A549 treated with dexamethasone at 1 μM for 4 hours (cell line): ENCODE data around the gene SETDB2. TPM values are rescaled to one million over a fixed set of nuclear protein-coding genes. Genes with fewer than 3 reads are reported as not detected.

Experiments used
- total RNA-seq: library from RNA; stranded (reverse); fragments of 200-300 nt; extraction: Qiagen RNA extraction; gene quantifications from 5 replicates; pipeline ENCODE4 v1.2.3, GENCODE V29; 2022

Gene SETDB2, protein sequence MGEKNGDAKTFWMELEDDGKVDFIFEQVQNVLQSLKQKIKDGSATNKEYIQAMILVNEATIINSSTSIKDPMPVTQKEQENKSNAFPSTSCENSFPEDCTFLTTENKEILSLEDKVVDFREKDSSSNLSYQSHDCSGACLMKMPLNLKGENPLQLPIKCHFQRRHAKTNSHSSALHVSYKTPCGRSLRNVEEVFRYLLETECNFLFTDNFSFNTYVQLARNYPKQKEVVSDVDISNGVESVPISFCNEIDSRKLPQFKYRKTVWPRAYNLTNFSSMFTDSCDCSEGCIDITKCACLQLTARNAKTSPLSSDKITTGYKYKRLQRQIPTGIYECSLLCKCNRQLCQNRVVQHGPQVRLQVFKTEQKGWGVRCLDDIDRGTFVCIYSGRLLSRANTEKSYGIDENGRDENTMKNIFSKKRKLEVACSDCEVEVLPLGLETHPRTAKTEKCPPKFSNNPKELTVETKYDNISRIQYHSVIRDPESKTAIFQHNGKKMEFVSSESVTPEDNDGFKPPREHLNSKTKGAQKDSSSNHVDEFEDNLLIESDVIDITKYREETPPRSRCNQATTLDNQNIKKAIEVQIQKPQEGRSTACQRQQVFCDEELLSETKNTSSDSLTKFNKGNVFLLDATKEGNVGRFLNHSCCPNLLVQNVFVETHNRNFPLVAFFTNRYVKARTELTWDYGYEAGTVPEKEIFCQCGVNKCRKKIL
- 1.4 to 2.4 TPM (median 2.1 TPM) in 5 replicates for total RNA-seq

DNA sequence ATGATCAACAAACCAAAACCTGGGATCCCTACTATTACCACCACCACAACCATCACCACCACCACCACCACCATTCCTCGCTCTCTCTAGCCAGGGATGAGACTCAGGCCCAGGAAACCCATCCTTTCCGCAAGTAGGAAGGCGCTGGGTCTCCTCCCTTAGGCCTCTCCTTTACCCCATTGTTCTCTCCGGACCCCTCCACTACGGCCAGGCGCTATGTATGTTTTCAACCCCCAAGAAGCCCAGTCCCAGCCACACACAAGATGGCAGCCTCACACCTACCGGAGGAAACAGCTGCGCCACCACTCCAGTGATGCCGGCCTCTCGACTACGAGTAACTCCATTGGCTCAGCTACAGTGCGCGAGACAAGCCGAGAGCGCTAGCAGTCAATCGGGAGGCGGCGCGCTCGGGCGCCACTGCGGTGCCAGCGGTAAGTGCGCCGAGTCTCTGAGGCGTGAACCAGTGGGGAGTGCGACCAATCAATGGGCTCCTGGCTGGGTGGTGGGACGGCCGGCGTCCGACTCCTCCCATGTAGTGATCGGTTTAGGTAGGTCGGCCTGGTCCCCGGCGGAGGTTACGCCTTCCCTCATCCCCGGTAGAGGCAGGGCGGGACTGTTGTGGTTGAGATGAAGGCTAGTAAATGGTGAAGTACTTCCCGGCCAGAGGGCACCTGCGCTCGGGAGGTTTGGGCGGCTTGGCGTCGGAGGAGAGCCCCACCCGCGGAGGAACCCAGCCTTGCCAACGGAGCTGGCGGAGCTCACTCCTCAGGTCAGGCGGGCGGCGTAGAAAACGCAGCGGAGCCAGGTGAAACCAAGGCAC is at the start of gene SETDB2, which contains the start of gene CAB39L:
TSS of gene SETDB2 (plus strand) at position 571 of the 820 bp plus-strand sequence. CDS start 7,620 bp downstream, outside the sequence.
TSS of gene CAB39L (minus strand) at position 361 of the 820 bp plus-strand sequence. CDS start 61,154 bp downstream, outside the sequence.

DNA sequence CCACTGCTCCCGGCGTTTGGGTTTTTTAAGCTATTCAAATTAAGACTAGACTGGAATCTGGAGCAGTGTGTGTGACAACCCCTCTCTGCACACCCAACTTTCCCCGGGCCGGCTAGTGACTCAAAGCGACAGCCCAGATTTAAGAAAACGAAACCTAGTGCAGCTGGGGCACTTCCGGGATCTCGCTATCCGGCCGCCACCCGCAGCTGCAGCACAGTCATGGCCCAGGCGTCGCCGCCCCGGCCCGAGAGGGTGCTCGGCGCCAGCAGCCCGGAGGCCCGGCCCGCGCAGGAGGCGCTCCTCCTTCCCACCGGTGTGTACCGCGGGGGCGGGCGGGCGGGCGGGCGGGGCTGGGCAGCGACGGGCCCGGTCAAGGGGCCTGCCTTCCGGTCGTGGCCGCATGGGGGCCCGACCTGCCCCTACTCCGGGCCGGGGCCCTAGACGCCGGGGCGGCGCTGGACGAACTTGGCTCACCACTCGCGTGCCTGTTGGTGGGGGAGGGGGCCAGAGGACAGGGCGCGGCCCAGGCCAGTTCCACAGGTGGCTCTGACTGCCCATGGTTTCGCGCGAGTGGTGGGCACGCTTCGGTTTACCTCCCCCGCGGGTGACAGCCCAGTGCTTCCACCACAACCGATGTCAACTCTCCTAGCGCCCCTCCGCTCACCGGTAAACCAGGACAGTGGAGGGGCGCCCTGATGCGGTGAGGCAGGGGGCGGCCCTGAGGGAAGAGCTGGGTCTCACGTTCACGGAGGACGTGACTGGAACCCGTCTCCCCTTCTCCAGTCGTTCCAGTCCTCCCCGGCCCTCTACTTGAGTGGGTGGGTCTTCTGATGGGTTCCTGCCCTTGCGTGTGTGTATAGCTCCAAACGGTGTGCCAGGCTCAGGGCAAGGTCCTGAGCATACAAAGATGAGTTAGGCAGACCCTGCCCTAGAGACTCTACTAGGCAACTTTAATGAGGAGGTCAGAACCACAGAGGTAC is 52.0 kb downstream of the SETDB2 start, which contains the start of gene PHF11:
TSS of gene PHF11 (plus strand) at position 171 of the 980 bp plus-strand sequence. CDS start at position 220, 49 bp downstream.

Other genes with a start within 250 kb of the SETDB2 start
- 0.28 to 0.71 TPM (median 0.41 TPM) in 5 replicates for gene MLNR, start 223.9 kb upstream of the SETDB2 start, total RNA-seq
- 6.6 to 9.7 TPM (median 7.4 TPM) in 5 replicates for gene CDADC1, start 196.3 kb upstream of the SETDB2 start, total RNA-seq
- 1.6 to 2.0 TPM (median 2.0 TPM) in 5 replicates for gene CAB39L, start 210 bp upstream of the SETDB2 start, total RNA-seq
- 5.7 to 7.0 TPM (median 6.6 TPM) in 5 replicates for gene PHF11, start 51.7 kb downstream of the SETDB2 start, total RNA-seq
- gene RCBTB1, start 141.3 kb downstream of the SETDB2 start, total RNA-seq: 6.9 to 10.0 TPM (median 8.8 TPM) in 5 replicates
- not detected in 5 replicates for gene ARL11, start 184.2 kb downstream of the SETDB2 start, total RNA-seq
- gene EBPL, start 247.2 kb downstream of the SETDB2 start, total RNA-seq: 50.7 to 63.4 TPM (median 62.8 TPM) in 5 replicates